ENCODE data around the gene ZNF775.
A peak's percentile ranks its signal among the peaks of the same experiment; 100 is the strongest.

The ZNF775 gene

DNA sequence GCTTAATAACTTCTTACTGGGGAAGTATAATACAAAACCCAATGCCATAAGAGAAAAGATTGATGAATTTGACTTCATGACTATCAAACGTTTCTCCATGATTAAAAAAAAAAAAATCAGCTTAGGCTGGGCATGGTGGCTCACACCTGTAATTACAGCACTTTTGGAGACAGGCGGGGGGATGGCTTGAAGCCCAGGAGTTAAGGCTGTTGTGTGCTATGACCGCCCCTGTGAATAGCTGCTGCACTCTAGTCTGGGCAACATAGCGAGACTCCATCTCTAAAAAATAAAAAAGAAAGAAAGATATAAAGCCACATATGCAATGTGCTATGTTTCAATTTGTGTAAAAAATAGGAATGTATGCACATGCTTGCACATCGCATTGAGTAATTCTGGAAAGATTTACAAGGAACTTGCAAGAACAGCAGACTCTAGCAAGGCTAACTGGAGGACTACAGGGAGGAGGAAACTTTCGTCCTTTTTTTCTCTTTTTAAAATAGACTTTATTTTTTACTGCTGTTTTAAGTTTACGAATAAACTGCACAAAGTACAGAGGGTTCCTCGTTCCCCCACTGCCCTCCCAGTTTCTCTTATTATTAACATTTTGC is 27.4 kb upstream of the ZNF775 start:
- no peak for DNase-seq

DNA sequence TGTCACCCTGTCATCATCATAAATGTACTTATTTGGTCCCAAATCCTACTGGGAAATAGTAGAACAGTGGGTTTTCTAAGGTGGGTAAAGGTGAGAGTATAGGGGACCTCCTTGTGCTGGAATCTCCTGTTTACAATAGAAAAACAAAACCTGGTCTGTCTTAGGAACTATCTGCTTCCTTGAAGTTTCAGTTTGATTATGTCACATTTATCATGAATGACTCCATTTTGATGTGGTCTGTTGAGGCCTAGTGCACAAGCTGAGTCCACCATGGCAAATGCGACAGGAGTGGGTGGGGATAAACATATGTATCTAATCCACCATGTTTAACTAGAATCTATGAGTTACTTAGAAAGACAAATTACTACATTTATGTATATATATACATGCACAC is 23.5 kb upstream of the ZNF775 start:
- DNase-seq, result no peak

DNA sequence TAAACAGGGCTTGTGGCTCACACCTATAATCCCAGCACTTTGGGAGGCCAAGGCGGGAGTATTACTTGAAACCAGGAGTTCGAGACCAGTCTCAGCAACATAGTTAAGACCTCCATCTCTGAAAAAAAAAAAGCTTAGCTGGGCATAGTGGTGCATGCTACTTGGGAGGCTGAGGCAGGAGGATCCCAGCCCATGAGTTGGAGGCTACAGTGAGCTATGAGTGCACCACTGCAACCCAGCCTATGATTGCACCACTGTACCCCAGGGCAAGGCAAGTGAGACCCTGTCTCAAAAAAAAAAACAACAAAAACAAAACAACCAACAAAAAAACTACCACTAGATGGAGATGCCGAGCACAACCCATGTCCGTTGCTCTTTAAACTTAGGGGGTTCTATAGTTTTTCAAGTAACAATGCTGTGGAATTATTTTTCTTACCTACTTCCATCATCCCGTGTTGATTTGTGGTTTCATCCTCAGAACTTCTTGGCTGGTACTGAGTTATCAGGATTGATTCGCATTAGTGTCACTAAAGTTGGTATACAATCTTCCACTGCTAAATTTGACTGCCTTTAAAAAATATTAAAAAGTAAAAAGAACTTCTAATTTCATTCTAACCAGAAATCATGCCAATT is 22.7 kb upstream of the ZNF775 start:
- DNase-seq, result peak; percentile 4

DNA sequence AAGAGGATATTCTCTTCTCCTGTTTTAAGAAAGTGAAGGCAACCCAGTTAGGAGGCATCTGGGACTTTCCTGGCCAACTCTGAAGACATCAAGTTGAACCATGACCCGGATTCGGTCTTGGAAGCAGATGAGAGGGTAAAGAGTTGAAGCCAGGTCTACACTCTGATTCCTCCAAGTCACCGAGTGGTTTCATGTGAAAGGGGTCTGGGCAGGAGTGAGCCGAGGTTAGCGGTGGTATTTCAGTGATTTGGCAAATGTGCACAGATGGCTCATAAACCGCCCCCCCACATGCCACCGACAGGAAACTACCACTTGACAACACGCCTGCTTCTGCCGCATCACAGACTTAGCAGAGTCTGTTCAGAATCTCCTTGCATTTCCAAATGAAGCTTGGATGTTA is 21.9 kb upstream of the ZNF775 start:
- no peak for DNase-seq

DNA sequence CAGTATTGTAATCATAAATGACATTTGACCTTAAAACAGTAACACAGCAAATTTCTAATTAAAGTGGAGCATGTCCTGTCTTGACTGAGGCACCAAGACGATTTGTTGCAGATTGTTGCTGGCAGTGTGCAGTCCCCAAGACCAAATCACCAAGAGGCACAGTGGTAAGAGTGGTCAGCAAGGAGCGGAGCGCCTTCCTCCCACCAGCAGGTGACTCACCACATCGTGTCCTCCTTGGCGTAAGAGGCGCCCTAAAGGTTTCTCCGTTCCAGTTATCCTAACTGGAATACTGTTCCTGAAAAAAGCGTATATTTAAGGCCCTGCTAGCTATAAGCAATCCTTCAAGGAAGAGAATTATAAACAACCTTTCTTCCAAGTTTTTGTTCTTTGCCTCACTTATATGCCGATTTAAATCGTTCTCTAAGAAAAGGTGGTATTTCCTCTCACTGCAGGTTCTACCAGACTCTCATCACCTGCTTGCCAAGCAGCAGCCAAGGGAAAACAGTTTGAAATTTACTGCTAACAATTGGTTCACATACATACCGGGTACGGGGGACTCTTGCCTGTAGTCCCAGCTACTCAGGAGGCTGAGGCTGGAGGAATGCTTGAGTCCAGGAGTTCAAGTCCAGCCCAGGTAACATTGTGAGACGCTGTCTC is 21.2 kb upstream of the ZNF775 start:
- no peak for DNase-seq

DNA sequence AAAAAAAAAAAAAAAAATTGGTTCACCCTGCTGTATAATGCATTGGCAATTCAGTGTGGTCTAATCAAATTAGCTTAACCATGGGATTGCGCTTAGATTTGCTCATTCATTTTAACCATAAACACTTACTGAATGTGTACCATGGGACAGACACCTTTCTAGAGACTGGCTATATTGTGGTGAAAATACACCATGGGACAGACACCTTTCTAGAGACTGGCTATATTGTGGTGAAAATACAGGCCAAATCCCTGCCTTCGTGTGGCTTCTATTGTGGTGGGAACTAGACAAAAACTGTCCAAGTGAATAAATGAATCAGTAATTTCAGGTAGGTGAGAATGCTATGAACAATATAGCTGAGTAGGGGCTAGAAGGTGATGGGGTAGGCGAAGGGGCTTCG is 20.7 kb upstream of the ZNF775 start:
- DNase-seq, result no peak

DNA sequence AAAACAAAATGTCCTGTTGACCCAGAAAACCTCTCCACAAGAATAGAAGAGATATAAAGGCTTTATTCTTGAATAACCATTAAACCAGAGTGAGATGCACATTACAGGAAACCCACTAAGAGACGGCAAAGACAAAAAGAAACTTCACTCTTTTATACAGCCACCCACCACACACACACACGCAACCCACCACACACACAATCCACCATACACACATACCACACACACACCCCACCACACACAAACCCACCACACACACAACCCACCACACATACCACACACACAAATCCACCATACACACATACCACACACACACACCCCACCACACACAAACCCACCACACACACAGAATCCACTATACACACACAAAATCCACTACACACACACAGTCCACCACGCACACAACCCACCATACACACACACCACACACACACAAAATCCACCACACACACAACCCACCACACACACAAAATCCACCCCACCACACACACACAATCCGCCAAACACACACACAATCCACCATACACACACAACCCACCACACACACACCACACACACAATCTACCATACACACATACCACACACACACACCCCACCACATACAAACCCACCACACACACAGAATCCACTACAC is 20.0 kb upstream of the ZNF775 start:
- no peak for DNase-seq

DNA sequence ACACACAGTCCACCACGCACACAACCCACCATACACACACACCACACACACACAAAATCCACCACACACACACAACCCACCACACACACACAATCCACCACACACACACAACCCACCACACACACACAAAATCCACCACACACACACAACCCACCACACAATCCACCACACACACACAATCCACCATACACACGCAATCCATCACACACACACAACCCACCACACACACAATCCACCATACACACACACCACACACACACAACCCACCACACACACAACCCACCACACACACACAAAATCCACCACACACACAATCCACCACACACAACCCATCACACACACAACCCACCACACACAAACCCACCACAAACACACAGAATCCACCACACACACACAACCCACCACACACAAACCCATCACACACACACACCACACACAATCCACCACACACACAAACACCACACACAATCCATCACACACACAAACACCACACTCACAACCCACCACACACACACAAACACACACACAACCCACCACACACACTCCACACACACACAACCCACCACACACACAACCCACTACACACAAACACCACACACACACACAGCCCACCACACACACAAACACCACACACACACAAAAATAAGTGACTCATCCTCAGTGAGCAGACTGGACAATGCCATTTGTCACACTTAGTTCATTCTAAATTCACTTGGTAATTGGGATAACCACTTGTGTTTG is 19.3 kb upstream of the ZNF775 start:
- DNase-seq, result no peak

DNA sequence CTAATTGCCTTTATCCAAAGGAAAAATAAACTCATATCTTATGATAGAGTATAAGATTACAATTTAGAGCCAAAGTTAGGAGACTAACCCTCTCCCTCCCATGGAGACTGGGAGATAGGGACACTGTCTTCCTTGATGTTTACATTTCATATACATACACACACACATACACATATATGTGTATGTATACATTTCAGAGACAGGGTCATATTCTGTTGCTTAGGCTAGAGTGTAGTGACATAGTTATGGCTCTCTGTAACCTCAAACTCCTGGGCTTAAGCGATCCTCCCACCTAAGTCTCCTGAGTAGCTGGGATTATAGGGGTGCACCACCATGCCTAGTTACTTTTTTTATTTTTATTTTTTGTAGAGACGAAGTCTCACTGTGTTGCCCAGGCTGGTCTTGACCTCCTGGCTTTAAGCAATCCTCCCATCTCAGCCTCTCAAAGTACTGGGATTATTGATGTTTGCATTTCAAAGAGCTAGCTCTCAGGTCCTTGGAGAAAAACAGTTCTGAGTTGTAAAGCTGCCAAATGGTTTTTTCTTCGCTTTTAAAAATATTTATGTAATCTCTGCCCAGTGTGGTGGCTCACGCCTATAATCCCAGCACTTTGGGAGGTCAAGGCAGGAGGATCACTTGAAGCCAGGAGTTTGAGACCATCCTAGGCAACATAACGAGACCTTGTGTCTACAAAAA is 18.6 kb upstream of the ZNF775 start:
- DNase-seq, result no peak

DNA sequence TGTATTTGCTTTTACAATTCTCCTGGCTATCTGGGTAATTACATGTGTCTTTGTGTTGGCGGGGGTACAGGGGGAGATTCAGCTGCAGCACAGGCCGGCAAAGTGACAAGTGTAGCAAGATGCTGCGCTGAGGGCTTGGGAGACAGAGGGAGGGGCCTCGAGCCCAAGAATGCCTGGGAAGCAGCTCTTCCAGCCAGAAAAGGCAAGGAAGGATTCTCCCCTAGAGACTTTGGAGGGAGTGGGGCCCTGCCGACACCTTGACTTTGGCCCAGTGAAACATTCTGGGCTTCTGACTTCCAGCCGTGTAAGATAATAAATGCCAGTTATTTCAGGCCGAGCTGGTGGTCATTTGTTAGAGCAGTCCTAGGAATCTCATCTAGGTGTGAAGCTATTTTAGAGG is 17.7 kb upstream of the ZNF775 start:
- no peak for DNase-seq

DNA sequence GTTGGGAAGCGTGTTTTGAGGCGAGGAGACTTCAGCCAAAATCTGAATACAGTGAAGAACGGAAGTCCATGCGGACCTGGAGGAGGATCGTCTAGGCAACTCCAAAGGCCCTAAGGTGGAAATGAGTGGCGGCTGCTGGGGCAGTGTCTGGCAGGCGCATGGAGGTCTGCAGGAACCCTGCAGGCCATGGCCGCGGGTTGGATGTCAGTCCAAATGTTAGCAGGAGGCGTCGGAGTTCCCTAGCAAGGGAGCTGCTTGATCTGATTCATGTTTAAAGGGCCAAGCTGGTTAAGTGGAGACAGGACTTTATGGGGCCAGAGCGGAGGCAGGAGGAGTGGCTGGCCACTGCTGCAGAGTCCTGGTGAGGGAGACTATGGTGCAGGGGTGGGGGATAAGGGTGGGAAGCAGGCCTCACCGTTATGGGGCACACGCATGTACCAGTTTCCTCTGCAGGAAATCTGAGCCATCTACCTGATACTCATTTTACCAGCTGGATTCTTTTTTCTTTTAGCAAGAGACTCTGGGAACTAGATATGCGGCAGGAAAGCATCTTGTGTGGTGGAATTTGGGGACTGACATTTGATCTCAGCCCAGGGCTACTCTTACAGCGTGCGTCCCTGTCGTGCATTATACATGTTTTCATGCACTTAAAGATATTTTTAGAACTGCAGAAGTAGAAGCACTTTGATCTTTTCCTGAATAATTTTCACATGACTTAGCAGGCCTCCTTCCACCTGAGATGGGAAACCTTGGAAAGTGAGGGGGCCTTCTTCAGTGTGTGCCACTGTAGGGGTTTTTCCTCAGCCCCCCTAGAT is 17.1 kb upstream of the ZNF775 start:
- DNase-seq, result no peak

DNA sequence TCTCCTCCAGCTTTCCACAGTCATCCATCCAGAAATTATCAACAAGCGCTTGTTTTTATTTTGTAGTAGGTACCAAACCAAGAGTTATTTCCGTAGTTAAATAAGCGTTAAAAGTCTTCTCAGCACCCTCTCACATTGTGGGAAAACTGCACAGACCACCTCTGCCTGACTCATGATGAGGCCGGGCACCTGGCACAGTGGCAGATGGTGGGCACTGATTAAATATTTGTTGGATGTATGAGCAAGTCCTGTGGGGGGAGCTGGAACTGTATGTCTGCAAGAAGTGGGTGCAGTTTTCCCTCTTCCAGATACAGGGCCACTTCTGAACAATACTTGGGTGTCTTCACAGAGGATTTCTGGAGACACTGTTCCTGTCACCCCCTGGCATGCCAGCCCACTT is 15.8 kb upstream of the ZNF775 start:
- DNase-seq, result no peak

DNA sequence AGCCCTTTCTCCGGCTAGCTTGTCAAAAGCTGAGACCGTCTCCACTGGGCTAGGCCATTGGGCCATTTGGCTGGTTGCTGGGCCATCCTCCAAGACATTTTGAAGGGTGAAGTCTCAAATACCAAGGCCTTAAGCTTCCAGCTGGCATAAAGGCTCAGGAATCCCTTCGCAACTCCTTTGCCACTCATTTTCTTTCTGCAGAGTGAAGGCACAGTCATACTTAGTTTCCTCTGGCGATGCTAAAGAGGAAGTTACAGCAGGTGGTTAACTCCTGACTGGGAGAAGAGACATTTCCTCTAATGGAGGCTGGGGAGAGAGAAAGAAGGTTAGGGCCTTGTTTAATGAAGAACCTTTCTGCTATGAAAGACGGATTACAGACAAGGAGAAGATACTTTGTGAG is 15.3 kb upstream of the ZNF775 start:
- no peak for DNase-seq

DNA sequence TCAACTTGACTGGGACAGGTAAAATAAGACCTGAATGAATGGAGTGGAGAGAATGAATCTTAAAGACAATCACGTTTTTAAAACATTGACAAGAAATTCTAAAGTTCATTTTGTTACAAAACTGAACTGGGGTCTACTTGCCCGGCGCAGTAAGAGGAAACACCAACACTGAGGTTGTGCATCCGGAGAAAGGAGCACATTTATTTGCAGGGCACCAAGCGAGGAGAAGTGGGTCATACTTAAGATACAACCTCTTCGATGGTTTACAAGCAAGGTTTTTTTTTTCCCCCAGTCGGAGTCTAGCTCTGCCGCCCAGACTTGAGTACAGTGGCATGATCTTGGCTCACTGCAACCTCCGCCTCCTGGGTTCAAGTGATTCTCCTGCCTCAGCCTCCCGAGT is 13.9 kb upstream of the ZNF775 start:
- no peak for DNase-seq

DNA sequence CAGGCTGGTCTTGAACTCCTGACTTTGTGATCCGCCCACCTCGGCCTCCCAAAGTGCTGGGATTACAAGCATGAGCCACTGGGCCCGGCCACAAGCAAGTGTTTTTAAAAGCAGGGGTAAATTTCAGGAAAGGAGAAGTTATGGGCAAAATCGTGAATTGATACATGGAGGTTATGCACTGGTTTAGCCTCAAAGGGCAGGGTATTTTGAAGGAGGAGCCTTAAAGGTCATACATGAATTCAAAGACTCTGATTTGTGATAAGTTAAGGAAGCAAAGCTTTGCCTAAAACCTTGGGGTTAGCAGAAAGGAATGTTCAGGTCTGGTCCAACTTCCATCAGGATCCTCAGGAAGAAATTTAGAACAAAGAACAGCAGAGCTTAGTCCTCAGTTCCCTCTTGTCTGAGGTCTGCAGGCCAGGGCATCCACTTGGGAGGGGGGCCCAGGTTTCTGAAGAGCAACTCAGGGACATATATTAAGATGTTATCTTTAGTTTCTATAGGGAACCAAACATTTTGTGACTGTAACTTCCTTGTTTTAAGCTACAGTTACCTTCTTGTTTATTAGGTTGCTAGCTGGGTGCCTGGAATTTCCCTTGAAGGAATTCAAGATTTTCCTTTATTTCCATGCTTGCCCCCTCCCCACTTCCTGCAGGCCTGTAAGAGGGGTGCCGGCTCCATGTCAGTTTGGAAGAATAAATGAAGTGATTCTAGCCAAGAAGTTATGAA is 13.3 kb upstream of the ZNF775 start:
- DNase-seq, result no peak

DNA sequence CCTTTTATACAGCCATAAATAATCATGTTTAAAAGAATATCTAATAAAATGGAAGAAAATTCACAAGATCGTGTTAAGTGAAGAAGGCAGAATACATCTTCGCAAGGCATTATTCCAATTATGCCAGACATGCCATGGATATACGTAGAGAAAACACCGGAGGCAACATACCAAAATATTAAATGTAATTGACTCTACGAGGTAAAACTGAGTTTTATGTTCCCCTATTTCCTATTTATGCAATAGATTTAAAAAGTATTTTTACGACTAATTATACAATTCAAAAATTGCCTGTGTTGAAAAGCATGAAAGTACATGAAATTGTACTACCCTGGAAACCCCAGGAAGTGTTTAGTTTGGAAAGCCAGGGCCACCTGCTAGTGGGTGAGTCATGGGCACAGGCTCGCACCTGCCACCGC is 11.4 kb upstream of the ZNF775 start:
- DNase-seq, result no peak

DNA sequence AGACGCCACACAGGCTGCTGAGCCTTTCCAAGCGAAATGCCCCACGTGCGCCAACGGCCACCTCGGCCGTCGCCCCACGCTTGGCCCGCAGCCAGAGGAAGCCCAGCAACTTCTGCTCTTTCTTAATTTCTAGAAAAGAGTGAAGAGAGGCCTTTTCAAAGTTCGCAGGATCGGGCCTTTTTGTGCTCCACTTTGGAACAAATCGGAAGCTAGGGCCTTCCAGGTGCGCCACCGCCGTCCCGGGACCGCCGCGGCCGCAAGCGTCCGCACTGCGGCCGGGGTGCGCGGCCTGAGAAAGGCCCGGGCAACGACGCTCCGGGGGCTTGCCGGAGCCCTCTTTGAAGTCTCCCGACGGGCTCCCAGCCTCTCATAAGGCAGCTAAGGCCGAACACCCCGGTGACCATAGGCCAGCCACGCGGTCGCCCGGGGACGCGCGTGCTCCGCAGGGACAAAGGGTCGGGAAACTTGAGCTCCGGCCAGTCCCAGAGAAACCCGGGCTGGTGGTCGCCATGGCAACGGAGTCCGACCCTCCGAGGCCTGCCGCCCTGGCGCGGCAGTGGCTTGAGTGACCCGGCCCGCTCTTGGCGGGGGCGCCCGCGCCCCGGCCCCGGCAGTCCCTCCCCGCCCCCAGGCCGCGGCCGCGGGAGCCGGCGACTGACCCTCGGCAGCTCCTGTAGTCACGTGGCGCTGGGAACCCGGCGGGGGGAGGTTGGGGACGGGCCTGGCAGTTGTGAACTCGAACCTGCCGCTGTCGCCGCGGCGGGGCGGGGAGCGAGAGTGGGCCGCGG is 10.8 kb upstream of the ZNF775 start, which contains the start of gene REPIN1:
TSS of gene REPIN1 (plus strand) at position 727 of the 788 bp plus-strand sequence. CDS start 890 bp downstream, outside the sequence.
- DNase-seq, result peak; percentile 88

DNA sequence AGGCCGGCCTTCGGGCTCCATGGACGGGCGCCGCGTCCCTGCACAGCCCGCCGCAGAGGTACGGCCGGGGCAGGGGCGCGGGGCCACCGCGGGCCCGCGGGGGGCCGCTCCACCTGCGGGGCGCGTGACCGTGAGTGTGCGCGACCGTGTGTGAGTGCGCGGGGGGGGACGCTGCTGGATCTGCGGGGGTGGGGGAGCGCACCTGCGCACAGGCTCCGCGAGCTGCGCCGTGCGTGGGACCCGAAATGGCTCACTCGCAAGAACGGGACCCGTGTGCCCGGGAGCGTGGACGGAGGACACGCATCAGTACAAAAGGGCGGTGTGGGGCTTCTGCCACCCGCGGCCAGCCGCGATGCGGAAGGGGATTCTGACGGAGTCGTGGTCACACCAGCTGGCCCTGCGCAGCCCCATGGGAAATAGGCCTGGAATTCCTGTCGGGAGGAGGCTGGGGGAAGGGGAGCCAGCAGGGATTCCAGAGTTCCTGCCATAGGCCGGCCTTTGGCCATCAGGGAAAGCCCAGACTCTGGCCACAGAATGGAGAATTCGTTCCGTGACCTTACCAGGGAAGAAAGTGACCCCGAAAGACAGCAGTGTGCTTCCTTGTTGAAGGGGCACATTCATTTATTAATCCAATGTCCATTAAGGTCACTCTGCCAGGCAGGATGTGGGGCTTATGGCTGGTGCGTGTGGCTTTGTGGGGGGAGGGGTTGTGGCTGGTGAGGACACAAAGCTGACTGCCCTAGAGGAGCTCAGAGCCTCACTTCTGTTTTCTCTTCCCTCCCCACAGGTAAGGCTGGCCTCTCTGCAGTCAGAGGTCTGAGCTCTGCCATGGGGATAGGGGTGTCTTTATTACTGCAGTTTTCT is 10.0 kb upstream of the ZNF775 start:
- peak; percentile 45 for DNase-seq

All from NCI-H774 (cell line).